Tibial nerve (tissue), 3 donors: Measurements from ENCODE around the gene TLCD2.
"Not testable (repeated sequence)": the region's sequence is repeated elsewhere in the genome, so short reads cannot be mapped to it uniquely, and the experiment has no call there.

Source experiments
- POLR2A ChIP-seq, 2 donors: fragments of 450-650 bp; IDR thresholded peaks; one replicate each; pipeline ENCODE4 v1.6.1; 2017; ENCODE audit warnings: antibody characterized with exemption in 2 of 2, mild to moderate bottlenecking in 2 of 2, moderate library complexity in 2 of 2
- TF ChIP-seq, protein P1 (sequence below), 5 experiments: fragments of 200-600 bp in 3 of 5; fragments of 450-650 bp in 2 of 5; sonication (generic) in 3 of 5; IDR thresholded peaks; one replicate each; pipeline ENCODE4 v1.5.1; 2016 to 2019; ENCODE audit warnings: antibody characterized with exemption in 5 of 5, mild to moderate bottlenecking in 3 of 5, moderate library complexity in 2 of 5

DNA sequence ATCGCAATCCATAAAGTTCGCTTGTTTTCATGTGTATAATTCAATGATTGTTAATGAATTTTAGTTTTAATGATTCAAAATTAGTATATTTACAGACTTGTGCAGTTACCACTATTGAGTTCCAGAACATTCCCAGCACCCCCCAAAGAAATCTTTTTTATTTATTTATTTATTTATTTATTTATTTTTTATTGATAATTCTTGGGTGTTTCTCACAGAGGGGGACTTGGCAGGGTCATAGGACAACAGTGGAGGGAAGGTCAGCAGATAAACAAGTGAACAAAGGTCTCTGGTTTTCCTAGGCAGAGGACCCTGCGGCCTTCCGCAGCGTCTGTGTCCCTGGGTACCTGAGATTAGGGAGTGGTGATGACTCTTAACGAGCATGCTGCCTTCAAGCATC, 21.8 kb downstream of the TLCD2 start:
- TF ChIP-seq, protein P1, sequence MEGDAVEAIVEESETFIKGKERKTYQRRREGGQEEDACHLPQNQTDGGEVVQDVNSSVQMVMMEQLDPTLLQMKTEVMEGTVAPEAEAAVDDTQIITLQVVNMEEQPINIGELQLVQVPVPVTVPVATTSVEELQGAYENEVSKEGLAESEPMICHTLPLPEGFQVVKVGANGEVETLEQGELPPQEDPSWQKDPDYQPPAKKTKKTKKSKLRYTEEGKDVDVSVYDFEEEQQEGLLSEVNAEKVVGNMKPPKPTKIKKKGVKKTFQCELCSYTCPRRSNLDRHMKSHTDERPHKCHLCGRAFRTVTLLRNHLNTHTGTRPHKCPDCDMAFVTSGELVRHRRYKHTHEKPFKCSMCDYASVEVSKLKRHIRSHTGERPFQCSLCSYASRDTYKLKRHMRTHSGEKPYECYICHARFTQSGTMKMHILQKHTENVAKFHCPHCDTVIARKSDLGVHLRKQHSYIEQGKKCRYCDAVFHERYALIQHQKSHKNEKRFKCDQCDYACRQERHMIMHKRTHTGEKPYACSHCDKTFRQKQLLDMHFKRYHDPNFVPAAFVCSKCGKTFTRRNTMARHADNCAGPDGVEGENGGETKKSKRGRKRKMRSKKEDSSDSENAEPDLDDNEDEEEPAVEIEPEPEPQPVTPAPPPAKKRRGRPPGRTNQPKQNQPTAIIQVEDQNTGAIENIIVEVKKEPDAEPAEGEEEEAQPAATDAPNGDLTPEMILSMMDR (IDR thresholded peaks at IDR 0.05): not testable (repeated sequence)
- TF ChIP-seq POLR2A (IDR thresholded peaks at IDR 0.05): not testable (repeated sequence)
